GM10847 (cell line): ENCODE results near the gene FRG2C.
"Not testable (repeated sequence)": the region's sequence is repeated elsewhere in the genome, so short reads cannot be mapped to it uniquely, and the experiment has no call there.

Experiments used
- POLR2A ChIP-seq: IDR thresholded peaks from 2 replicates; pipeline ENCODE4 v1.6.1; 2011; ENCODE audit not compliant: insufficient read length; ENCODE audit errors: extremely low read depth

The FRG2C gene

GRCh38 chr3:75664028-75664427 is at the start of gene FRG2C:
Gene FRG2C, plus strand, starts transcription at chr3:75664328. Its CDS starts 52 bp downstream, at chr3:75664380.
- not testable (repeated sequence) for TF ChIP-seq POLR2A

DNA sequence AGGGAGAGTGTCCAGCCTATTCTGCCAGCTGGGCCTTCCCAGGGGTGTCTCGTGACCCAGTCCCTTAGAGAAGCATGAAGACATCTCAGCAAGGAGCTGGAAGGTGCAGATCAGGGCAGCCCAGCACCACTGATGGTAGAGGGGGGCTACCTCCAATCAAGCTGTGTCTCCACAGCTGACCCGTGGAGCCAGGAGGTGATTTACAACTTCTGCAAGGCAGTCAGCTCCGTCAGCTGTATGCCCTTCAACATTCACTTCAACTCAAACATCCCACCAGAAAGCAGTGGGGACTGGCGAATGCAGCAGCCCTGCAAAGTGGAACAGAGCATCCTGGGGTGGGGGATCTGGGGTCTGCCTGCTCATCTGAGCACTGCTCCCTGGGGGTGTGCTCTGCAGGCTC is 32.6 kb upstream of the FRG2C start:
- TF ChIP-seq POLR2A = no peak

- TF ChIP-seq POLR2A = no peak
Measured at GRCh38 chr3:75650191-75650590, 13.9 kb upstream of the FRG2C start.

- TF ChIP-seq POLR2A = no peak
Measured at GRCh38 chr3:75687323-75687722, 23.2 kb downstream of the FRG2C start.

GRCh38 chr3:75692061-75692460 is 27.9 kb downstream of the FRG2C start:
- TF ChIP-seq POLR2A = no peak
